Right lobe of liver (tissue), 6 donors: Measurements from ENCODE around the gene DLGAP3. TPM values are rescaled to one million over a fixed set of nuclear protein-coding genes. Genes with fewer than 3 reads are reported as not detected.

Experiments
- ATAC-seq, 4 donors: fragments of 200-7000 bp; cut with Tn5 transposase; one replicate each; pipeline ENCODE4 v1.9.1; 2020; ENCODE audit warnings: mild to moderate bottlenecking in 4 of 4, moderate library complexity in 4 of 4
- DNase-seq, 3 donors: peaks; one replicate each; pipeline ENCODE4 v3.0.0-alpha.2; 2020
- H3K27ac ChIP-seq, 3 donors: fragments of 200-600 bp; one replicate each; pipeline ENCODE4 v1.8.0; 2022
- H3K27me3 ChIP-seq, 2 donors: fragments of 200-600 bp; one replicate each; pipeline ENCODE4 v1.8.0; 2022
- H3K36me3 ChIP-seq, 4 donors: fragments of 200-600 bp; sonication (generic) in 1 of 4; one replicate each; pipeline versions ENCODE4 v1.5.1 to v1.8.0; 2017 to 2022; ENCODE audit warnings: control low read depth in 1 of 4
- H3K4me1 ChIP-seq, 4 donors: fragments of 200-600 bp; sonication (generic) in 1 of 4; one replicate each; pipeline versions ENCODE4 v1.5.1 to v1.8.0; 2017 to 2022; ENCODE audit warnings: control low read depth in 1 of 4
- H3K4me3 ChIP-seq, 3 donors: fragments of 200-600 bp; one replicate each; pipeline ENCODE4 v1.8.0; 2022
- H3K9me3 ChIP-seq, 4 donors: fragments of 200-600 bp; sonication (generic) in 1 of 4; one replicate each; pipeline versions ENCODE4 v1.5.1 to v1.8.0; 2017 to 2022; ENCODE audit warnings: control low read depth in 1 of 4
- CTCF ChIP-seq, 4 donors: fragments of 200-600 bp in 3 of 4; fragments of 450-650 bp in 1 of 4; IDR thresholded peaks; one replicate each; pipeline versions ENCODE4 v1.5.1 to v1.8.0; 2016 to 2022; ENCODE audit warnings: antibody characterized with exemption in 4 of 4, mild to moderate bottlenecking in 2 of 4
- POLR2A ChIP-seq: fragments of 450-650 bp; IDR thresholded peaks from one replicate; pipeline ENCODE4 v1.6.1; 2017; ENCODE audit warnings: antibody characterized with exemption, mild to moderate bottlenecking
- WGBS: methylation state at CpG from one replicate; pipeline ENCODE4 v1.1.6; 2018; ENCODE audit warnings: low coverage, low lambda C conversion rate; ENCODE audit not compliant: insufficient coverage; ENCODE audit errors: missing lambda C conversion rate; 5-methylcytosine and 5-hydroxymethylcytosine counted together
- intact Hi-C, 2 donors: fragments of 100-400 bp; cut with DNase I; formaldehyde crosslinking; loops; one replicate each; pipeline versions ENCODE4 v1.11.2 to v1.14.1; 2022
- total RNA-seq, 6 experiments: library from RNA; depleted of rRNA in 2 of 6; stranded (reverse); fragments of >200 nt in 2 of 6; fragmentation: NEBNext Ultra II Directional in 3 of 6; extraction: Animal tissue kit (Norgen Biotek cat#: 25700) in 3 of 6; gene quantifications; one replicate each; pipeline versions ENCODE4 v1.1.0 to v1.2.4, GENCODE V29; 2016 to 2023
- donor health status: DM: no; HTN: yes; CAD: no.
- donor health status: DM: no; HTN: no; CAD: no.
- donor health status: DM: no; HTN: no; CAD: no.
- donor health status: DM: no; HTN: yes; CAD: no.
- donor health status: DM: no; HTN: yes; CAD: no.

The DLGAP3 gene
- total RNA-seq, 6 experiments from 2014 or later, result 0.07 to 0.13 TPM; not detected in 4

- Histone ChIP-seq H3K27me3 (no peaks in the 10 kb centered on the region), H3K36me3 (no peaks in the 10 kb centered on the region), H3K9me3 (no peaks in the 10 kb centered on the region), H3K4me3 (no peak overlapping the region), H3K27ac (no peak overlapping the region), H3K4me1 (peaks cover 0 to 4% (median 0%) of the 10 kb centered on the region in 4 donors)
- TF ChIP-seq POLR2A, result no peak
- TF ChIP-seq CTCF (IDR thresholded peaks at IDR 0.05), result no peak
- 80% methylated on average over 1 of the region's 4 CpGs for WGBS
- no peak for DNase-seq
- intact Hi-C loops, result no loop called here
- ATAC-seq, result peak; percentile 41 to 50 (median 46)
These were observed 86.5 kb downstream of the DLGAP3 start for GRCh38 chr1:34842952-34843371.

GRCh38 chr1:34842073-34842472 lies 87.4 kb downstream of the DLGAP3 start:
- DNase-seq (peak in 1 of 3 donors; percentile 17), ATAC-seq (no peak)
- intact Hi-C loops, result no loop called here
- Histone ChIP-seq H3K9me3 (no peaks in the 10 kb centered on the region), H3K27ac (no peak overlapping the region), H3K4me1 (peaks cover 0 to 4% (median 0%) of the 10 kb centered on the region in 4 donors), H3K27me3 (no peaks in the 10 kb centered on the region), H3K4me3 (no peak overlapping the region), H3K36me3 (no peaks in the 10 kb centered on the region)
- no peak for TF ChIP-seq POLR2A
- TF ChIP-seq CTCF (IDR thresholded peaks at IDR 0.05), result no peak
- WGBS, result 73% methylated on average over 2 of the region's 3 CpGs

GRCh38 chr1:34840426-34840825 lies 89.0 kb downstream of the DLGAP3 start:
- peaks cover 0 to 4% (median 0%) of the 10 kb centered on the region in 4 donors for H3K4me1 ChIP-seq
- H3K4me3 ChIP-seq, result no peak overlapping the region
- no peaks in the 10 kb centered on the region for H3K9me3 ChIP-seq
- ATAC-seq (no peak), DNase-seq (peak in 1 of 3 donors; percentile 10)
- no peaks in the 10 kb centered on the region for H3K36me3 ChIP-seq
- H3K27me3 ChIP-seq, result no peaks in the 10 kb centered on the region
- no peak overlapping the region for H3K27ac ChIP-seq
- intact Hi-C loops, result no loop called here
- TF ChIP-seq POLR2A, result no peak
- no peak for TF ChIP-seq CTCF (IDR thresholded peaks at IDR 0.05)
- 83% methylated on average over 3 of the region's 3 CpGs for WGBS

GRCh38 chr1:34839526-34840305 lies 89.7 kb downstream of the DLGAP3 start:
- 60% methylated on average over 6 of the region's 14 CpGs for WGBS

More at GRCh38 chr1:34839526-34840305, 89.7 kb downstream of the DLGAP3 start:
- H3K4me3 ChIP-seq, result no peak overlapping the region
- DNase-seq (peak in 1 of 3 donors; percentile 38), ATAC-seq (no peak)
- H3K36me3 ChIP-seq, result no peaks in the 10 kb centered on the region
- no peaks in the 10 kb centered on the region for H3K9me3 ChIP-seq
- no peak overlapping the region for H3K27ac ChIP-seq
- H3K4me1 ChIP-seq, result peaks cover 0 to 4% (median 0%) of the 10 kb centered on the region in 4 donors
- TF ChIP-seq CTCF (IDR thresholded peaks at IDR 0.05) (no peak), POLR2A (no peak)
- no peaks in the 10 kb centered on the region for H3K27me3 ChIP-seq
- intact Hi-C loops, result loop anchor here in 1 of 2 donors (5.0 kb wide), 1 partner anchor 47 kb away; the partner anchor contains the start of gene GJA4
